ENCODE measurements around the gene FREY1. TPM values are rescaled to one million over a fixed set of nuclear protein-coding genes. Genes with fewer than 3 reads are reported as not detected.

FREY1 gene
- total RNA-seq, 2 donors from 2014 or later, result 0.55 to 0.82 TPM

DNA sequence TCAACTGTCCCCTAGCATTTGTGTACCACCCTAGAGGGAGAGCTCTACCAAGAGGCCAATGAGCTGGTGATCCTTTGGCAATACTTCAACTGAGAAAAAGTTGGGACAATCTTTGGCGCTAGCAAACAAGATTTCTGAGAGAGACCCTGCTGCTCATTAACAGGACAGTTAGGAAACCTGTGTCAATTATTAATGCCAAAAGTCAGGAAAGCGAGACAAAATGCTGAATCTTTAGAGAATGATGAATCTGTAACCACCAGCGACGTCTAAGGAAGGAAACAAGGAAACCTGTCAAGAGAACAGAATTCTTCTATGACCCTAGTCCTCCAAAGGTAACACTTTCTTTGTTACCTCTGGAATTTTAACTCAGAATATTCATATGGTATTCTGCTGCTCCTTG is 35.3 kb upstream of the FREY1 start:
- Histone ChIP-seq H3K27ac (no peak overlapping the region), H3K36me3 (peaks cover 47% of the 10 kb centered on the region), H3K4me3 (no peak overlapping the region), H3K27me3 (no peaks in the 10 kb centered on the region), H3K9me3 (no peaks in the 10 kb centered on the region), H3K4me1 (peaks cover 0 to 5% of the 10 kb centered on the region in 2 donors)
- TF ChIP-seq, protein P1, sequence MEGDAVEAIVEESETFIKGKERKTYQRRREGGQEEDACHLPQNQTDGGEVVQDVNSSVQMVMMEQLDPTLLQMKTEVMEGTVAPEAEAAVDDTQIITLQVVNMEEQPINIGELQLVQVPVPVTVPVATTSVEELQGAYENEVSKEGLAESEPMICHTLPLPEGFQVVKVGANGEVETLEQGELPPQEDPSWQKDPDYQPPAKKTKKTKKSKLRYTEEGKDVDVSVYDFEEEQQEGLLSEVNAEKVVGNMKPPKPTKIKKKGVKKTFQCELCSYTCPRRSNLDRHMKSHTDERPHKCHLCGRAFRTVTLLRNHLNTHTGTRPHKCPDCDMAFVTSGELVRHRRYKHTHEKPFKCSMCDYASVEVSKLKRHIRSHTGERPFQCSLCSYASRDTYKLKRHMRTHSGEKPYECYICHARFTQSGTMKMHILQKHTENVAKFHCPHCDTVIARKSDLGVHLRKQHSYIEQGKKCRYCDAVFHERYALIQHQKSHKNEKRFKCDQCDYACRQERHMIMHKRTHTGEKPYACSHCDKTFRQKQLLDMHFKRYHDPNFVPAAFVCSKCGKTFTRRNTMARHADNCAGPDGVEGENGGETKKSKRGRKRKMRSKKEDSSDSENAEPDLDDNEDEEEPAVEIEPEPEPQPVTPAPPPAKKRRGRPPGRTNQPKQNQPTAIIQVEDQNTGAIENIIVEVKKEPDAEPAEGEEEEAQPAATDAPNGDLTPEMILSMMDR (IDR thresholded peaks at IDR 0.05), result no peak
- DNase-seq (ENCODE audit: low spot score), result no peak

DNA sequence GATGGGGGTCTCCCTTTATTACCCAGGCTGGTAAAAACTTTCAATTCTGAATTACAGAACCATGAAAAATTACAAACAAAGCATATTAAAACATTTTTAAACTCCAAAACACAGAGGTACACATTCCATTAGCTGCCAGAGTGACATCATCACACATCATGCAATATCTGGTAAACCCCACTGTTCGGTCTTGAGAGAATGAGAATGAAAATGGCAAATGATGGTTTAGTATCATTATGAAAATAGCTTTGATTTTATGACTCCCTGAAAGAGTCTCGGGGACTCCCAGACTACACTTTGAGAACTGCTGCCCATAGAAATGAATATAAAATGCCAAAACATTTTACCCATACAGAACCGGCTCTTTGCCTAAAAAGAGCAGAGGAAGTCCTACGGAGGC is 34.2 kb upstream of the FREY1 start:
- Histone ChIP-seq H3K27me3 (no peaks in the 10 kb centered on the region), H3K9me3 (no peaks in the 10 kb centered on the region), H3K4me3 (no peak overlapping the region), H3K4me1 (peaks cover 0 to 5% of the 10 kb centered on the region in 2 donors), H3K36me3 (peaks cover 48% of the 10 kb centered on the region), H3K27ac (no peak overlapping the region)
- DNase-seq (ENCODE audit: low spot score), result no peak
- TF ChIP-seq, protein P1 (IDR thresholded peaks at IDR 0.05), result no peak

DNA sequence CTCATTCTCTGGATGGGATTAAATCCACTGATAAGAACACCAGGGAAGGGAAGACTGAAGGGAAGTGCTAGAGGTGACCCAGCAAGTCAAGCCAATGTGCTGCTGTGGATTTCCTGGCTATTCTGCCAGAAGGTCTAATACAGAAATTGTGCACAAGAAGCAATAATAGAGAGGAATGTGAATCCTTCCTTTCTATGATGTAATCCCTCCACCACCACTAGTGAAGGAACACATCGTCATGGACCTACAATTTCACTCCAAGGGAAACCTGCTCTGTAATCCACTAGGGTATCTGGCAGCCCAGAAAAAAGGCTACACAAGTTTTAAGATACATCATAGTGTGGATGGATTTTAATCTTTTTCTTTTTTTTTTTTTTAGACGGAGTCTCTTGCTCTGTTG is 32.8 kb upstream of the FREY1 start:
- Histone ChIP-seq H3K4me1 (no peaks in the 10 kb centered on the region), H3K27me3 (no peaks in the 10 kb centered on the region), H3K36me3 (peaks cover 48% of the 10 kb centered on the region), H3K4me3 (no peak overlapping the region), H3K27ac (no peak overlapping the region), H3K9me3 (no peaks in the 10 kb centered on the region)
- no peak for DNase-seq (ENCODE audit: low spot score)
- TF ChIP-seq, protein P1 (IDR thresholded peaks at IDR 0.05), result no peak

DNA sequence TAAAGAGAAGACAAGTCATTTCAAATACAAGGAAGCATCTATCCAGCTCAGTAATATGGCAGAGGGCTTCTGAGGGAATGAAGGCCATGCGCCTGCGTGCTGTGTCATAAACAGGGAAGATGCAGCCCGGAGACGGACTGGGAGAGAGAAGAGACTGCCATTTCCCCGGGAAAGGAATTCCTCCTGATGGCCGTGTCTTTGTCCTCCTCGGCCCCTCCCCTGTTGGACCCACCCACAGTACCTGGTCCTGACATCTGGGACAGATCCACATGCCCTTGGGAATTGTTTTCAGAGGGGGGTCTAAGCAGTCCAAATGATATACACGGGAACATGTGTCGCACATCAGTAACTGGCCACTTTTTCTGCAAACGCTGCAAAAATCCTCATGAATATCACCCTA is 30.8 kb upstream of the FREY1 start:
- Histone ChIP-seq H3K27ac (no peak overlapping the region), H3K4me3 (no peak overlapping the region), H3K9me3 (no peaks in the 10 kb centered on the region), H3K36me3 (peaks cover 55% of the 10 kb centered on the region), H3K4me1 (no peaks in the 10 kb centered on the region), H3K27me3 (no peaks in the 10 kb centered on the region)
- TF ChIP-seq, protein P1 (IDR thresholded peaks at IDR 0.05), result no peak
- DNase-seq (ENCODE audit: low spot score), result no peak

DNA sequence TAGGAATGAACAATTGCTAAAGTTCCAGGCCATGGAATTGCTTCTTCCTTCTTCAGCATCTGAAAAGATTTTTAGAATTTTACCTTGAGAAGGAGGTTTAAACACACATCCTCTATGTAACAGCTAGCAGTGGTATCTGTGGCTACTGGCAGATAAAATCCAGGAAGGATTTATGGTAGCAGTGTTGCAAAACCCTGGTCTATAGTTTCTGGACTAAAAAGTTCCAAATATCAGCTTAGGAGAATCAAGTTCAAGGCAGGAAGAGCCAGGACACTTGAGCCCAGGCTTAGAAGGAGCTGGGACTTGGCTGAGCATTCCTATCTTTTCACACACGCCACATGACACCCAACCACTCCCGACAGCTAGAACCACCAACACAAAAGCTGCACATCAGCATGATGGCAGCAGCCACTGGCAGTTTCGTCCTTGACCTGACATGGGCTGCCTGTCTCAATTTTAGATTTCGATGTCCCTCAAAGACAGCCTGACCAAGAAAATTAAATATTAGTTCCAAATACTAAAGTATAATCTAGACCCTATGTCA is 29.5 kb upstream of the FREY1 start:
- no peak overlapping the region for H3K4me3 ChIP-seq
- no peaks in the 10 kb centered on the region for H3K9me3 ChIP-seq
- no peaks in the 10 kb centered on the region for H3K27me3 ChIP-seq
- no peaks in the 10 kb centered on the region for H3K4me1 ChIP-seq
- peaks cover 64% of the 10 kb centered on the region for H3K36me3 ChIP-seq
- DNase-seq (ENCODE audit: low spot score), result no peak
- H3K27ac ChIP-seq, result no peak overlapping the region
- TF ChIP-seq, protein P1 (IDR thresholded peaks at IDR 0.05), result no peak
